ENCODE measurements around the gene HDAC5.

GRCh38 chr17:44094701-44095387 is 28.6 kb downstream of the HDAC5 start:
- TF ChIP-seq REST (IDR thresholded peaks at IDR 0.05; ENCODE audit: insufficient read depth in 1 of 2, low read depth in 2 of 2, low read length in 2 of 2) (no peak), TAF1 (IDR thresholded peaks at IDR 0.05; ENCODE audit: borderline replicate concordance, insufficient read depth, low read length) (no peak), SIN3A (IDR thresholded peaks at IDR 0.05; ENCODE audit: borderline replicate concordance, insufficient read depth, low read length) (no peak), POLR2AphosphoS5 (IDR thresholded peaks at IDR 0.05; ENCODE audit: low read depth, low read length) (no peak), FOXP2 (optimal IDR thresholded peaks at IDR 0.05; ENCODE audit: borderline replicate concordance, extremely low read depth, extremely low read length, insufficient read depth) (no peak)
